Stimulated activated naive B cell treated with anti-CD40 and anti-IgM and Interleukin-4, amounts not matched to agents 10 μg/mL and 1 μg/mL and 100 μg/mL, for 72 hours (primary cell): ENCODE data around the gene GANAB.
"Not testable (repeated sequence)": the region's sequence is repeated elsewhere in the genome, so short reads cannot be mapped to it uniquely, and the experiment has no call there.

ENCODE experiments used
- ATAC-seq, 2 donors: fragments of 150-1000 bp; cut with Tn5 transposase; replicated peaks; 2 replicates each; pipeline ENCODE4 v1.10.0; 2021; ENCODE audit warnings: moderate library complexity in 1 of 2
- DNase-seq: peaks from one replicate; pipeline ENCODE4 v3.0.0; 2021
- H3K27ac Mint-ChIP-seq: one replicate; pipeline ENCODE4 v1.8.0; 2022; ENCODE audit warnings: mild to moderate bottlenecking, mixed read lengths
- H3K27me3 Mint-ChIP-seq, 2 donors: one replicate each; pipeline ENCODE4 v1.8.0; 2022; ENCODE audit warnings: mixed read lengths in 2 of 2
- H3K36me3 Mint-ChIP-seq, 2 donors: one replicate each; pipeline ENCODE4 v1.8.0; 2022; ENCODE audit warnings: mixed read lengths in 2 of 2, mild to moderate bottlenecking in 1 of 2
- H3K4me1 Mint-ChIP-seq, 2 donors: one replicate each; pipeline ENCODE4 v1.8.0; 2022; ENCODE audit warnings: mixed read lengths in 2 of 2, mild to moderate bottlenecking in 1 of 2
- H3K4me3 Mint-ChIP-seq, 2 donors: one replicate each; pipeline ENCODE4 v1.8.0; 2022; ENCODE audit warnings: mild to moderate bottlenecking in 2 of 2, mixed read lengths in 2 of 2, moderate library complexity in 1 of 2
- H3K9me3 Mint-ChIP-seq, 2 donors: one replicate each; pipeline ENCODE4 v1.8.0; 2022; ENCODE audit warnings: mixed read lengths in 2 of 2, mild to moderate bottlenecking in 1 of 2

Gene GANAB

GRCh38 chr11:62654297-62654696 lies 7.9 kb upstream of the GANAB start:
- Mint-ChIP-seq H3K36me3 (peaks cover 7% of the 10 kb centered on the region in 2 donors), H3K27ac (no peak overlapping the region), H3K9me3 (no peaks in the 10 kb centered on the region), H3K4me1 (peaks cover 12 to 29% of the 10 kb centered on the region in 2 donors), H3K4me3 (peak overlapping the region; percentile 52 to 65), H3K27me3 (no peaks in the 10 kb centered on the region)
- ATAC-seq (no peak), DNase-seq (no peak)

- H3K4me1 Mint-ChIP-seq = peaks cover 12 to 41% of the 10 kb centered on the region in 2 donors
- peak overlapping the region; percentile 87 to 99 for H3K4me3 Mint-ChIP-seq
- peak overlapping the region; percentile 93 for H3K27ac Mint-ChIP-seq
- ATAC-seq = peak in 1 of 2 donors; percentile 6
- H3K27me3 Mint-ChIP-seq = no peaks in the 10 kb centered on the region
- H3K9me3 Mint-ChIP-seq = no peaks in the 10 kb centered on the region
- no peak for DNase-seq
- H3K36me3 Mint-ChIP-seq = peaks cover 12 to 15% of the 10 kb centered on the region in 2 donors
These were observed 6.0 kb upstream of the GANAB start for GRCh38 chr11:62652161-62653006.

- not testable (repeated sequence) for ATAC-seq, H3K4me3 Mint-ChIP-seq, H3K9me3 Mint-ChIP-seq, DNase-seq, H3K27me3 Mint-ChIP-seq
- H3K36me3 Mint-ChIP-seq = peaks cover 16 to 20% of the 10 kb centered on the region in 2 donors
- H3K4me1 Mint-ChIP-seq = peaks cover 17 to 53% of the 10 kb centered on the region in 2 donors
- peak overlapping the region; percentile 5 for H3K27ac Mint-ChIP-seq
These were observed 3.9 kb upstream of the GANAB start for GRCh38 chr11:62650283-62650682.

GRCh38 chr11:62649486-62649885 lies 3.1 kb upstream of the GANAB start:
- Mint-ChIP-seq H3K27ac (peak overlapping the region; percentile 62), H3K4me1 (peaks cover 21 to 61% of the 10 kb centered on the region in 2 donors), H3K27me3 (no peaks in the 10 kb centered on the region), H3K9me3 (no peaks in the 10 kb centered on the region), H3K36me3 (peaks cover 19 to 20% of the 10 kb centered on the region in 2 donors), H3K4me3 (no peak overlapping the region)
- ATAC-seq (no peak), DNase-seq (no peak)

GRCh38 chr11:62648967-62649364 lies 2.6 kb upstream of the GANAB start:
- ATAC-seq (no peak), DNase-seq (no peak)
- H3K36me3 Mint-ChIP-seq = peaks cover 20 to 25% of the 10 kb centered on the region in 2 donors
- no peak overlapping the region for H3K4me3 Mint-ChIP-seq
- peaks cover 24 to 61% of the 10 kb centered on the region in 2 donors for H3K4me1 Mint-ChIP-seq
- H3K27ac Mint-ChIP-seq = peak overlapping the region; percentile 62
- no peaks in the 10 kb centered on the region for H3K27me3 Mint-ChIP-seq
- H3K9me3 Mint-ChIP-seq = no peaks in the 10 kb centered on the region

- Mint-ChIP-seq H3K36me3 (peaks cover 20 to 26% of the 10 kb centered on the region in 2 donors), H3K4me1 (peaks cover 21 to 57% of the 10 kb centered on the region in 2 donors), H3K9me3 (no peaks in the 10 kb centered on the region), H3K4me3 (no peak overlapping the region), H3K27me3 (no peaks in the 10 kb centered on the region), H3K27ac (no peak overlapping the region)
- ATAC-seq (no peak), DNase-seq (no peak)
These were observed 2.0 kb upstream of the GANAB start for GRCh38 chr11:62648185-62648966.

GRCh38 chr11:62647609-62648005 lies 1.2 kb upstream of the GANAB start:
- H3K36me3 Mint-ChIP-seq = peaks cover 21 to 26% of the 10 kb centered on the region in 2 donors
- H3K4me3 Mint-ChIP-seq = no peak overlapping the region
- H3K27me3 Mint-ChIP-seq = no peaks in the 10 kb centered on the region
- H3K9me3 Mint-ChIP-seq = no peaks in the 10 kb centered on the region
- DNase-seq (no peak), ATAC-seq (no peak)
- H3K27ac Mint-ChIP-seq = peak overlapping the region; percentile 62
- H3K4me1 Mint-ChIP-seq = peaks cover 20 to 54% of the 10 kb centered on the region in 2 donors

GRCh38 chr11:62646825-62647608 lies 604 bp upstream of the GANAB start:
- Mint-ChIP-seq H3K4me3 (peak overlapping the region; percentile 94 to 100), H3K9me3 (no peaks in the 10 kb centered on the region), H3K36me3 (peaks cover 22 to 23% of the 10 kb centered on the region in 2 donors), H3K4me1 (peaks cover 16 to 49% of the 10 kb centered on the region in 2 donors), H3K27me3 (no peaks in the 10 kb centered on the region), H3K27ac (peak overlapping the region; percentile 97)
- ATAC-seq (no peak), DNase-seq (no peak)

- ATAC-seq = peak; percentile 3
- Mint-ChIP-seq H3K4me1 (peaks cover 16 to 52% of the 10 kb centered on the region in 2 donors), H3K4me3 (peak overlapping the region; percentile 94 to 100), H3K27ac (peak overlapping the region; percentile 97), H3K27me3 (no peaks in the 10 kb centered on the region), H3K9me3 (no peaks in the 10 kb centered on the region), H3K36me3 (peaks cover 21 to 25% of the 10 kb centered on the region in 2 donors)
- no peak for DNase-seq
These were observed 805 bp downstream of the GANAB start for GRCh38 chr11:62645671-62645945.

GRCh38 chr11:62644220-62644619 lies 2.2 kb downstream of the GANAB start:
- Mint-ChIP-seq H3K9me3 (no peaks in the 10 kb centered on the region), H3K4me1 (peaks cover 20 to 52% of the 10 kb centered on the region in 2 donors), H3K4me3 (peak overlapping the region in 1 of 2 donors; percentile 25), H3K27ac (peak overlapping the region; percentile 42), H3K36me3 (peaks cover 22 to 28% of the 10 kb centered on the region in 2 donors), H3K27me3 (no peaks in the 10 kb centered on the region)
- DNase-seq = no peak
- no peak for ATAC-seq

GRCh38 chr11:62632492-62632891 lies 13.9 kb downstream of the GANAB start:
- no peaks in the 10 kb centered on the region for H3K27me3 Mint-ChIP-seq
- H3K36me3 Mint-ChIP-seq = peaks cover 61 to 69% of the 10 kb centered on the region in 2 donors
- no peak overlapping the region for H3K4me3 Mint-ChIP-seq
- DNase-seq (no peak), ATAC-seq (no peak)
- H3K4me1 Mint-ChIP-seq = peaks cover 4 to 6% of the 10 kb centered on the region in 2 donors
- no peaks in the 10 kb centered on the region for H3K9me3 Mint-ChIP-seq
- no peak overlapping the region for H3K27ac Mint-ChIP-seq

GRCh38 chr11:62627713-62628112 lies 18.7 kb downstream of the GANAB start:
- no peak for DNase-seq
- Mint-ChIP-seq H3K27ac (peak overlapping the region; percentile 2), H3K27me3 (no peaks in the 10 kb centered on the region), H3K36me3 (peaks cover 46 to 68% of the 10 kb centered on the region in 2 donors), H3K9me3 (no peaks in the 10 kb centered on the region), H3K4me1 (peaks cover 0 to 7% of the 10 kb centered on the region in 2 donors), H3K4me3 (no peak overlapping the region)
- no peak for ATAC-seq

- Mint-ChIP-seq H3K36me3 (peaks cover 16 to 41% of the 10 kb centered on the region in 2 donors), H3K9me3 (no peaks in the 10 kb centered on the region), H3K27ac (peak overlapping the region; percentile 98), H3K27me3 (no peaks in the 10 kb centered on the region), H3K4me3 (peak overlapping the region; percentile 93 to 96), H3K4me1 (peaks cover 6 to 32% of the 10 kb centered on the region in 2 donors)
- ATAC-seq (no peak), DNase-seq (no peak)
These were observed 23.8 kb downstream of the GANAB start for GRCh38 chr11:62622476-62623089.
